Parathyroid adenoma (tissue), 2 donors: ENCODE data around the gene SPINK1.

Source experiments
- H2AFZ ChIP-seq: fragments of 300-600 bp; sonication (generic); one replicate; pipeline ENCODE4 v1.7.0; 2017; ENCODE audit warnings: antibody characterized with exemption, mild to moderate bottlenecking
- H3K27ac ChIP-seq: fragments of 300-600 bp; sonication (generic); one replicate; pipeline ENCODE4 v1.7.0; 2017
- H3K27me3 ChIP-seq: fragments of 300-600 bp; sonication (generic); one replicate; pipeline ENCODE4 v1.7.0; 2017; ENCODE audit warnings: low read length; ENCODE audit not compliant: control insufficient read depth, insufficient read depth
- H3K36me3 ChIP-seq: fragments of 300-600 bp; sonication (generic); one replicate; pipeline ENCODE4 v1.7.0; 2017; ENCODE audit warnings: low read length; ENCODE audit not compliant: control insufficient read depth, insufficient read depth
- H3K4me1 ChIP-seq: fragments of 300-600 bp; sonication (generic); one replicate; pipeline ENCODE4 v1.7.0; 2017; ENCODE audit warnings: control low read depth
- H3K4me2 ChIP-seq: fragments of 300-600 bp; sonication (generic); one replicate; pipeline ENCODE4 v1.7.0; 2017; ENCODE audit warnings: low read length
- H3K4me3 ChIP-seq: fragments of 300-600 bp; sonication (generic); one replicate; pipeline ENCODE4 v1.7.0; 2017; ENCODE audit warnings: low read depth, low read length
- H3K79me2 ChIP-seq: fragments of 300-600 bp; sonication (generic); one replicate; pipeline ENCODE4 v1.7.0; 2017; ENCODE audit warnings: control low read depth
- H3K9ac ChIP-seq: fragments of 300-600 bp; sonication (generic); one replicate; pipeline ENCODE4 v1.7.0; 2017; ENCODE audit warnings: mild to moderate bottlenecking
- H3K9me3 ChIP-seq: fragments of 300-600 bp; sonication (generic); one replicate; pipeline ENCODE4 v1.7.0; 2017; ENCODE audit warnings: low read length; ENCODE audit not compliant: control insufficient read depth
- TF ChIP-seq, protein P1 (sequence below): fragments of 300-600 bp; sonication (generic); IDR thresholded peaks from one replicate; pipeline ENCODE4 v1.7.0; 2017; ENCODE audit warnings: antibody characterized with exemption, mild to moderate bottlenecking
- donor health status: primary hyperparathyroidism.

SPINK1 gene

DNA sequence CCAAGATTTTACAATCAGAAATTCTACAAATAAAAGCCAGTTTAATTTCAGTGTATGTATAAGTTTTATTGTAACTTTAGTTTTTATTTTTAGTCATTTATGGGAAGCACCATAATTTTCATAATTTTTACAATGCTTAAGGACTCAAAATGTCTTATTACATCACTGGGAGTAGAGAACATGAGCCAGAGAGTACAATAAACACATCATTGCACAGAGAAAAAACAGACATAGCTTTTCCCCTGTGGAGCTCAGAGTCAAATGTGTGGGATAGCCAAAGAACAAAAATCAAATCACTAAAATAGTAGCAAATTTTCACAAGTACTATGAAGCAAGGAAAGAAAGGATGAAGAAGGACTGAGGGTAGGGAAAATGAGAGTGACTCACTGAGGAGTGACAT, 43.4 kb downstream of the SPINK1 start:
- Histone ChIP-seq H3K4me3 (no peak overlapping the region), H3K9ac (no peak overlapping the region), H3K36me3 (no peaks in the 10 kb centered on the region), H3K4me1 (no peaks in the 10 kb centered on the region), H3K4me2 (no peak overlapping the region), H2AFZ (no peak overlapping the region), H3K9me3 (no peaks in the 10 kb centered on the region), H3K27ac (no peak overlapping the region), H3K79me2 (no peaks in the 10 kb centered on the region), H3K27me3 (no peaks in the 10 kb centered on the region)
- TF ChIP-seq, protein P1, sequence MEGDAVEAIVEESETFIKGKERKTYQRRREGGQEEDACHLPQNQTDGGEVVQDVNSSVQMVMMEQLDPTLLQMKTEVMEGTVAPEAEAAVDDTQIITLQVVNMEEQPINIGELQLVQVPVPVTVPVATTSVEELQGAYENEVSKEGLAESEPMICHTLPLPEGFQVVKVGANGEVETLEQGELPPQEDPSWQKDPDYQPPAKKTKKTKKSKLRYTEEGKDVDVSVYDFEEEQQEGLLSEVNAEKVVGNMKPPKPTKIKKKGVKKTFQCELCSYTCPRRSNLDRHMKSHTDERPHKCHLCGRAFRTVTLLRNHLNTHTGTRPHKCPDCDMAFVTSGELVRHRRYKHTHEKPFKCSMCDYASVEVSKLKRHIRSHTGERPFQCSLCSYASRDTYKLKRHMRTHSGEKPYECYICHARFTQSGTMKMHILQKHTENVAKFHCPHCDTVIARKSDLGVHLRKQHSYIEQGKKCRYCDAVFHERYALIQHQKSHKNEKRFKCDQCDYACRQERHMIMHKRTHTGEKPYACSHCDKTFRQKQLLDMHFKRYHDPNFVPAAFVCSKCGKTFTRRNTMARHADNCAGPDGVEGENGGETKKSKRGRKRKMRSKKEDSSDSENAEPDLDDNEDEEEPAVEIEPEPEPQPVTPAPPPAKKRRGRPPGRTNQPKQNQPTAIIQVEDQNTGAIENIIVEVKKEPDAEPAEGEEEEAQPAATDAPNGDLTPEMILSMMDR, result no peak

DNA sequence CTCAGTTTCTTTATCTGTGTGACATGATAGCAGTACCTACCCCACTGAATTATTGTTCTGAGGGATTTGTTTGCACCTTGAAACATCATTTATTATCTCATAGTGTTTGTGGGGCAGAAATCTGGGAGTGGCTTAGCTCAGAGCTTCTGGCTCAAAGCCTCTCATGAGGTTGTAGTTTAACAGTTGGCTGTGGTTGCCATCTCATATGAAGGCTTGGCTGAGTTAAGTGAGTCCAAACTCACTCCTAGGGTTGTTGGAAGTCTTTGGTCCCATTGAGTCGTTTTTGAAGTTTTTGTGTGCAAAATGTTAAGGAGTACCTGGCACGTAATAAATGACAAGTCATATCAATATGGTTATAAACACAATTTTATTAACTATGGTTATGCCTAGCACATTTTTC, 45.3 kb downstream of the SPINK1 start:
- H3K4me1 ChIP-seq, result peaks cover 3% of the 10 kb centered on the region
- H2AFZ ChIP-seq, result no peak overlapping the region
- no peaks in the 10 kb centered on the region for H3K27me3 ChIP-seq
- no peaks in the 10 kb centered on the region for H3K9me3 ChIP-seq
- no peaks in the 10 kb centered on the region for H3K36me3 ChIP-seq
- TF ChIP-seq, protein P1, result no peak
- no peak overlapping the region for H3K9ac ChIP-seq
- H3K79me2 ChIP-seq, result no peaks in the 10 kb centered on the region
- H3K27ac ChIP-seq, result no peak overlapping the region
- H3K4me3 ChIP-seq, result no peak overlapping the region
- H3K4me2 ChIP-seq, result no peak overlapping the region

DNA sequence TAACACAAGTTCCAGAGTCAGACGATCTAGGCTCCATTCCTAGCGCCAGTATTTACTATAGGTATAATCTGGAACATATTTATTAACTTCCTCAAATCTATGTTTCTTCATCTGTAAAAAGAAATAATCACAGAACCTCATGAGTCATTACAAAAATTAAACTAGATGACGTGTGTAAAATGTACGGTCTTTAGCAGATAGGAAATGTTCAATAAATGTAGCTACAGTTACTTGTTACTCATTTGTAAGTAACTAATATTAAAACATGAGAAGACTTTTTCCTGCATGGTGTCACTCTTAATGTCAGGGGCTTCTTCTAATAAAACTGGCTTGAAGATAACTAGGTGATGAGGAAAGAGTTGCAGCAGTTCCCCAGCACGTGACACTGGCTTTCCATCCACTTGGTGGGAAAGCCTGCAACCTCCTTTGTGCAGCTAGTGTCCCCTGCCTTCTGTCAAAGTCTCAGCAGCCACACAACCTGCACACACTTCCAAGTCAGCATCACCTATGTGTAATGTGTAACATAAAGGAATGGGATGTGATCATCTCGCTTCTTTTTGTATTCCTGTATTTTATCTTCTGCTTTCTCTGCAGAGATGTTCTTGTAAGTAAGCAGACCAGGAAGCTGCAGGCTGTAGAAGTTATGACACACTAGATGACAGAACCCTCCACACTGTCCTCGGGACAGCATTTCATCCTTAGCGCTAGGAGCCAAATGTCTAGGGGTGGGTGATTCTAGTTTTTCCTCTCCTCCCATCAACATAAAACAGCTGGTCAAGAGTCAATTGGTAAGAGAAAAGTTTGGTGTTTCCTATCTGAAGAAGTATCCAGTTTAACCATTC, 47.1 kb downstream of the SPINK1 start:
- TF ChIP-seq, protein P1, result no peak
- no peak overlapping the region for H3K9ac ChIP-seq
- H3K36me3 ChIP-seq, result no peaks in the 10 kb centered on the region
- peak overlapping the region; percentile 9 for H2AFZ ChIP-seq
- H3K4me1 ChIP-seq, result peaks cover 3% of the 10 kb centered on the region
- no peak overlapping the region for H3K4me3 ChIP-seq
- H3K27me3 ChIP-seq, result no peaks in the 10 kb centered on the region
- no peaks in the 10 kb centered on the region for H3K79me2 ChIP-seq
- no peak overlapping the region for H3K27ac ChIP-seq
- H3K9me3 ChIP-seq, result no peaks in the 10 kb centered on the region
- no peak overlapping the region for H3K4me2 ChIP-seq

DNA sequence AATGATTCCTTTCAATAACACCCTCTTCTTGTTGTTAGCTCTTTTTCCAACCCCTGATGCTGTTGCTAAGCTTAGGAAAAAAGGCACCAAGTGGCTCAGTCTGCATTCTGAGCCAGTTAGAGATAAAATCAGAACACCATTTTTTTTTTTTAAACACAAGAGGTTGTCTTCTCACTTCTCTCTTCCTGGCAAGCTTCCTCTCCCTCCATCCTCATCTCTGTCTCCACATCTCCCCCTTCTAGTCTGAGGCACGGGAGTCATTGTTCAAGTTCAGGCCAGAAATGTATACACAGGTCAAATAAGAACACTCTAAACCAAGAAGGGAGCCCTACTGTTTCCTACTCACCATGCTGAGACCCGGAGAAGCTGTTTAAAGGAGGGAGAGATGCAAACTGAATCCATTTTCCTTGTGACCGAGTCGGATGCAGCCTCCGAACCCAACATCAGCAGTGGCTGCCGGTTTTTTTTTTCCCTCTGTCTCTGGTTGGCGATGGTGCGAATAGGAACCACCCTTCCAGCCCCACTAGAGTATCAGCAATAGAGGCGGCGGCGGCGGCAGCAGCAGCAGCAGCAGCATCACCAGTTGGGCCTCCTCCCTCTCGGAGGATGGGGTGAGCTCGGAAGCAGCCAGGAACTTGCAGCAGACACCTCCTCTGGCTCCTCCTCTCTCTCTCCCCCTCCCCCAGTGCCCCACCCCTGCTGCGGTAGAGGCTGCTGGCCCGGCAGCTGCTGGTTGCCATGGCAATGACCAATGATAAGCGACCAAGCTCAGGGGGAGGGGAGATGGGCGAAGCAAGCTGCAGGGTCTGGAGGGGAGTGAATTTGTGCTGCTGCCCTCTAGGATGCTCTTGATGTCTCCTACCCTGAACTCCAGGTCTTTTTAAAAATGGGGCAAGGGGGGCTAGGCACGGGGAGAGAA, 49.1 kb downstream of the SPINK1 start, which contains the start of gene JAKMIP2:
Gene JAKMIP2, minus strand, starts transcription at position 619 of the 919 bp plus-strand sequence. CDS start 110,922 bp downstream, outside the sequence.
- peaks cover 3% of the 10 kb centered on the region for H3K4me1 ChIP-seq
- H3K4me3 ChIP-seq, result peak within 1 kb of the TSS; percentile 52
- H3K79me2 ChIP-seq, result no peaks in the 10 kb centered on the region
- H3K9me3 ChIP-seq, result no peaks in the 10 kb centered on the region
- H3K9ac ChIP-seq, result no peak within 1 kb of the TSS
- no peaks in the 10 kb centered on the region for H3K36me3 ChIP-seq
- TF ChIP-seq, protein P1, result no peak
- H3K4me2 ChIP-seq, result peak within 1 kb of the TSS; percentile 64
- H3K27me3 ChIP-seq, result no peaks in the 10 kb centered on the region
- peak within 1 kb of the TSS; percentile 84 for H2AFZ ChIP-seq
- H3K27ac ChIP-seq, result peak within 1 kb of the TSS; percentile 61
